Adrenal gland (tissue), 5 donors: Measurements from ENCODE around the gene TMEM270.

Experiments
- CTCF ChIP-seq, 6 experiments: fragments of 450-650 bp in 4 of 6; fragments of 200-600 bp in 2 of 6; sonication (generic) in 1 of 6; IDR thresholded peaks; 1 replicate in 5 of 6; 2 replicates in 1 of 6; pipeline versions ENCODE4 v1.5.1 to v1.8.0; 2016 to 2021; ENCODE audit warnings: antibody characterized with exemption in 6 of 6, mild to moderate bottlenecking in 2 of 6, moderate library complexity in 1 of 6
- POLR2A ChIP-seq, 2 donors: fragments of 450-650 bp; IDR thresholded peaks; one replicate each; pipeline ENCODE4 v1.6.1; 2017; ENCODE audit warnings: antibody characterized with exemption in 2 of 2, mild to moderate bottlenecking in 2 of 2, moderate library complexity in 1 of 2
- donor health status: DM: no; HTN: no; CAD: no.

DNA sequence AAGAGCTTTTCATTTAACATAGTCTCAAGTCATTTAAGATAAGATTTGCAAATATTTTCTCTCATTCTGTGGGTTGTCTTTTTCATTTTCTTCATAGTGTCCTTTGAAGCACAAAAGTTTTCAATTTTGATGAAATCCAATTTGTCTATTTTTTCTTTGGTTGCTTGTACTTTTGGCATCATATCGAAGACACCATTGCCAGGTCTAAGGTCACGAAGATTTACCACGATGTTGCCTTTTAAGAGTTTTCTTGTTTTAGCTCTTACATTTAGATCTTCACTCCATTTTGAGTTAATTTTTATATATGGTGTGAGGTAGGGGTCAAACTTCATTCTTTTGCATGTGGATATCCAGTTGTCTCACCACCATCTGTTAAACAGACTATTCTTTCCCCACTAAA lies 34.7 kb downstream of the TMEM270 start:
- TF ChIP-seq CTCF (IDR thresholded peaks at IDR 0.05), result no peak
- no peak for TF ChIP-seq POLR2A (IDR thresholded peaks at IDR 0.05)
